HepG2 (cell line): ENCODE results near the gene NGB. TPM values are rescaled to one million over a fixed set of nuclear protein-coding genes. Genes with fewer than 3 reads are reported as not detected.

Source experiments
- ATAC-seq: fragments of 200-7000 bp; cut with Tn5 transposase; 3 replicates; pipeline ENCODE4 v1.9.1; 2020; ENCODE audit warnings: mild to moderate bottlenecking, moderate library complexity
- BruUV-seq: library from RNA; stranded (reverse); fragments of 400-500 nt; replicated peaks from 2 replicates; lab custom pipeline; 2021; lab: Mats Ljungman, UMichigan
- CTCF ChIA-PET: fragments of 300-600 bp; formaldehyde crosslinking; extraction: SDS; loops from one replicate; lab custom pipeline; 2021; ENCODE audit warnings: low total read pairs, inconsistent platforms, low intra/inter-chr PET ratio; lab: Yijun Ruan, JAX
- POLR2A ChIA-PET: fragments of 350-600 bp; sonication (Branson Sonifier 250); formaldehyde crosslinking; loops from one replicate; lab custom pipeline; 2020; ENCODE audit warnings: antibody characterized with exemption, inconsistent platforms; lab: Yijun Ruan, JAX
- DNase-seq: peaks from one replicate; pipeline ENCODE4 v3.0.0-alpha.2; 2015; ENCODE audit warnings: low spot score
- FAIRE-seq: peaks from 3 replicates; lab custom pipeline; 2011; peaks lifted over from hg19 to GRCh38; lab: Jason Lieb, UNC
- H2AFZ ChIP-seq: one replicate; pipeline ENCODE4 v1.6.1; 2011; ENCODE audit warnings: low read length, inconsistent platforms
- H3K27ac ChIP-seq: fragments of 300-600 bp; 3 replicates; pipeline ENCODE4 v1.8.0; 2011; ENCODE audit warnings: mixed run types, mild to moderate bottlenecking, mixed read lengths, low read length, inconsistent platforms; ENCODE audit not compliant: insufficient read depth; ENCODE audit errors: extremely low read length
- H3K27me3 ChIP-seq, 2 experiments: fragments of 200-600 bp in 1 of 2; 2 replicates in 1 of 2; 3 replicates in 1 of 2; pipeline versions ENCODE4 v1.6.0 to v1.8.0; 2011; ENCODE audit warnings: low read length in 2 of 2, mild to moderate bottlenecking in 2 of 2, moderate library complexity in 2 of 2, inconsistent platforms in 1 of 2; ENCODE audit not compliant: insufficient read depth in 2 of 2, control insufficient read depth in 1 of 2
- H3K36me3 ChIP-seq, 2 experiments: fragments of 200-600 bp in 1 of 2; replicated peaks in 1 of 2; 2 replicates in 1 of 2; 3 replicates in 1 of 2; pipeline versions ENCODE4 v1.5.1 to v1.8.0; 2011; ENCODE audit warnings: low read length in 2 of 2, inconsistent platforms in 1 of 2; ENCODE audit not compliant: insufficient read depth in 2 of 2, control insufficient read depth in 1 of 2
- H3K4me1 ChIP-seq: 2 replicates; pipeline ENCODE4 v1.5.1; 2012; ENCODE audit warnings: low read length, inconsistent platforms; ENCODE audit not compliant: insufficient read depth
- H3K4me2 ChIP-seq: 2 replicates; pipeline ENCODE4 v1.6.0; 2011; ENCODE audit warnings: low read depth, low read length, inconsistent platforms
- H3K4me3 ChIP-seq, 3 experiments: fragments of 200-600 bp in 1 of 3; sonication (generic), shearing (Covaris generic) in 1 of 3; replicated peaks in 1 of 3; 2 replicates each; pipeline ENCODE4 v1.5.1; 2011 to 2016; ENCODE audit warnings: low read length in 3 of 3, inconsistent platforms in 2 of 3, low read depth in 2 of 3, mild to moderate bottlenecking in 2 of 3, control low read depth in 1 of 3, mixed read lengths in 1 of 3; ENCODE audit not compliant: insufficient read depth in 1 of 3
- H3K79me2 ChIP-seq: one replicate; pipeline ENCODE4 v1.6.1; 2011; ENCODE audit warnings: low read length, inconsistent platforms; ENCODE audit not compliant: insufficient read depth
- H3K9ac ChIP-seq: 2 replicates; pipeline ENCODE4 v1.6.0; 2011; ENCODE audit warnings: mild to moderate bottlenecking, low read depth, low read length, inconsistent platforms; ENCODE audit not compliant: insufficient read depth
- H3K9me3 ChIP-seq: 2 replicates; pipeline ENCODE4 v1.5.1; 2012; ENCODE audit warnings: mild to moderate bottlenecking, low read length
- H4K20me1 ChIP-seq: 2 replicates; pipeline ENCODE4 v1.6.0; 2011; ENCODE audit warnings: inconsistent platforms, mild to moderate bottlenecking, low read length, moderate library complexity; ENCODE audit not compliant: insufficient read depth
- HOXD1 ChIP-seq: sonication (generic); formaldehyde crosslinking; IDR thresholded peaks from 2 replicates; pipeline ENCODE4 v1.5.0; 2020; ENCODE audit warnings: missing genetic modification reagents
- ZMYM4 ChIP-seq: sonication (generic); formaldehyde crosslinking; IDR thresholded peaks from 2 replicates; pipeline ENCODE4 v1.8.1; 2023; ENCODE audit warnings: mild to moderate bottlenecking, missing genetic modification reagents
- ZNF17 ChIP-seq: sonication (generic); formaldehyde crosslinking; IDR thresholded peaks from 2 replicates; pipeline ENCODE4 v1.5.0; 2020; ENCODE audit warnings: mild to moderate bottlenecking, missing genetic modification reagents
- ZNF839 ChIP-seq: sonication (generic); formaldehyde crosslinking; IDR thresholded peaks from 2 replicates; pipeline ENCODE4 v1.4.0; 2020; ENCODE audit warnings: missing genetic modification reagents, mild to moderate bottlenecking, borderline replicate concordance
- WGBS: methylation state at CpG from one replicate; pipeline ENCODE4 v1.1.6; 2017; ENCODE audit warnings: low lambda C conversion rate; 5-methylcytosine and 5-hydroxymethylcytosine counted together
- in situ Hi-C: cut with HindIII; loops from 2 replicates; pipeline ENCODE4 v1.10.0; 2017; ENCODE audit warnings: low pct_unique_long_range_greater_than_20kb; ENCODE audit not compliant: extremely low pct_ligation_motif_present
- intact Hi-C: fragments of 100-400 bp; cut with micrococcal nuclease; formaldehyde crosslinking; loops from one replicate; pipeline ENCODE4 v1.10.0; 2022; ENCODE audit not compliant: unreplicated experiment
- polyA plus RNA-seq, 8 experiments: library from polyadenylated mRNA; depleted of rRNA in 3 of 8; stranded (reverse) in 7 of 8; unstranded in 1 of 8; fragments of >200 nt; fragmentation: Illumina TruSeq in 4 of 8; extraction: Trizol in 4 of 8; gene quantifications; 2 replicates each; pipeline versions ENCODE4 v1.2.1 to v1.2.3, GENCODE V29; 2011 to 2016; ENCODE audit warnings: low read depth in 4 of 8, missing spikeins in 1 of 8, mixed read lengths in 1 of 8; ENCODE audit not compliant: insufficient read depth in 1 of 8
- total RNA-seq, 5 experiments: library from RNA; depleted of rRNA; stranded (reverse); fragments of >200 nt; fragmentation: Illumina TruSeq; extraction: Trizol; gene quantifications; 2 replicates each; pipeline ENCODE4 v1.2.3, GENCODE V29; 2016; ENCODE audit warnings: low read depth in 1 of 5
- TF ChIP-seq, protein P1 (sequence below): sonication (generic); formaldehyde crosslinking; IDR thresholded peaks from 2 replicates; pipeline ENCODE4 v1.5.0; 2020; ENCODE audit warnings: missing genetic modification reagents
- TF ChIP-seq, protein P2 (sequence below): sonication (generic); formaldehyde crosslinking; IDR thresholded peaks from 2 replicates; pipeline ENCODE4 v1.4.0; 2020; ENCODE audit warnings: low read depth, mild to moderate bottlenecking, missing genetic modification reagents
- TF ChIP-seq, protein P3 (sequence below): IDR thresholded peaks from 2 replicates; pipeline ENCODE4 v1.6.1; 2016; ENCODE audit warnings: low read depth, missing genetic modification reagents, missing compliant biosample characterization

Gene NGB
- total and polyA plus RNA-seq, 2 of the 13 experiments (the other 11 are each of a cell fraction or from before 2014, with no cell fraction given), result 0.04 TPM; not detected in 1

DNA sequence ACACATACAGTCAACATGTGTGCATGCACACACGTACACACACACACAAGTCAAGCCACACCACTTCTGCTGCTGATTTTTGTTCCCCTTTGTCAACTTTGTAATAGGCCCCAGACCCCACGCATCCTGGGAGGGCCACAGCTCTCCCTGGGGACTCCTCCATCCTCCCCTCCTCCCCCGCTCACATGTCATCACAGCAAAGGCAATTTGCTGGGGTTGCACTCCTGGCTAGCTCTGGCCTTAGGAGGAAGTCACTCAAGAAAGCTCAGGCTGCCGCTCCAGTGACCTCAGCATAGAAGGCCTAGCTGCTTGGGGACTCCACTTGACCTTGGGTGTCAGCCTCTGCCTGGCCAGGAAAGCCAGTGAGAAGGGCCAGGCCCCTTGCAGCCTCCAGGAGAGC is 27.2 kb downstream of the NGB start:
- no peak overlapping the region for H3K4me3 ChIP-seq
- 50% methylated on average over 4 of the region's 4 CpGs for WGBS
- no peaks in the 10 kb centered on the region for H3K4me1 ChIP-seq
- ChIA-PET CTCF (no interaction called here), POLR2A (no interaction called here)
- no peaks in the 10 kb centered on the region for H3K9me3 ChIP-seq
- no peaks in the 10 kb centered on the region for H4K20me1 ChIP-seq
- in situ Hi-C loops, result no loop called here
- ATAC-seq, result no peak
- 0 out of 5 replicates have a peak, but pooled peaks cover 0 to 1% of the 10 kb centered on the region in 2 experiments for H3K27me3 ChIP-seq
- H3K36me3 ChIP-seq, result no peaks in the 10 kb centered on the region
- no peak for FAIRE-seq
- intact Hi-C loops, result no loop called here
- DNase-seq, result no peak
- BruUV-seq, result no TSS peak
- H3K27ac ChIP-seq, result no peak overlapping the region
- no peak overlapping the region for H2AFZ ChIP-seq
- TF ChIP-seq, protein P1, sequence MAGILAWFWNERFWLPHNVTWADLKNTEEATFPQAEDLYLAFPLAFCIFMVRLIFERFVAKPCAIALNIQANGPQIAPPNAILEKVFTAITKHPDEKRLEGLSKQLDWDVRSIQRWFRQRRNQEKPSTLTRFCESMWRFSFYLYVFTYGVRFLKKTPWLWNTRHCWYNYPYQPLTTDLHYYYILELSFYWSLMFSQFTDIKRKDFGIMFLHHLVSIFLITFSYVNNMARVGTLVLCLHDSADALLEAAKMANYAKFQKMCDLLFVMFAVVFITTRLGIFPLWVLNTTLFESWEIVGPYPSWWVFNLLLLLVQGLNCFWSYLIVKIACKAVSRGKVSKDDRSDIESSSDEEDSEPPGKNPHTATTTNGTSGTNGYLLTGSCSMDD, result no peak
- TF ChIP-seq ZMYM4 (CRISPR knock-in tag), result no peak
- no peak for TF ChIP-seq ZNF839 (CRISPR knock-in tag)
- TF ChIP-seq, protein P2, sequence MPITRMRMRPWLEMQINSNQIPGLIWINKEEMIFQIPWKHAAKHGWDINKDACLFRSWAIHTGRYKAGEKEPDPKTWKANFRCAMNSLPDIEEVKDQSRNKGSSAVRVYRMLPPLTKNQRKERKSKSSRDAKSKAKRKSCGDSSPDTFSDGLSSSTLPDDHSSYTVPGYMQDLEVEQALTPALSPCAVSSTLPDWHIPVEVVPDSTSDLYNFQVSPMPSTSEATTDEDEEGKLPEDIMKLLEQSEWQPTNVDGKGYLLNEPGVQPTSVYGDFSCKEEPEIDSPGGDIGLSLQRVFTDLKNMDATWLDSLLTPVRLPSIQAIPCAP, result no peak
- no peak for TF ChIP-seq ZNF17 (CRISPR knock-in tag)
- TF ChIP-seq HOXD1, result no peak
- TF ChIP-seq, protein P3, sequence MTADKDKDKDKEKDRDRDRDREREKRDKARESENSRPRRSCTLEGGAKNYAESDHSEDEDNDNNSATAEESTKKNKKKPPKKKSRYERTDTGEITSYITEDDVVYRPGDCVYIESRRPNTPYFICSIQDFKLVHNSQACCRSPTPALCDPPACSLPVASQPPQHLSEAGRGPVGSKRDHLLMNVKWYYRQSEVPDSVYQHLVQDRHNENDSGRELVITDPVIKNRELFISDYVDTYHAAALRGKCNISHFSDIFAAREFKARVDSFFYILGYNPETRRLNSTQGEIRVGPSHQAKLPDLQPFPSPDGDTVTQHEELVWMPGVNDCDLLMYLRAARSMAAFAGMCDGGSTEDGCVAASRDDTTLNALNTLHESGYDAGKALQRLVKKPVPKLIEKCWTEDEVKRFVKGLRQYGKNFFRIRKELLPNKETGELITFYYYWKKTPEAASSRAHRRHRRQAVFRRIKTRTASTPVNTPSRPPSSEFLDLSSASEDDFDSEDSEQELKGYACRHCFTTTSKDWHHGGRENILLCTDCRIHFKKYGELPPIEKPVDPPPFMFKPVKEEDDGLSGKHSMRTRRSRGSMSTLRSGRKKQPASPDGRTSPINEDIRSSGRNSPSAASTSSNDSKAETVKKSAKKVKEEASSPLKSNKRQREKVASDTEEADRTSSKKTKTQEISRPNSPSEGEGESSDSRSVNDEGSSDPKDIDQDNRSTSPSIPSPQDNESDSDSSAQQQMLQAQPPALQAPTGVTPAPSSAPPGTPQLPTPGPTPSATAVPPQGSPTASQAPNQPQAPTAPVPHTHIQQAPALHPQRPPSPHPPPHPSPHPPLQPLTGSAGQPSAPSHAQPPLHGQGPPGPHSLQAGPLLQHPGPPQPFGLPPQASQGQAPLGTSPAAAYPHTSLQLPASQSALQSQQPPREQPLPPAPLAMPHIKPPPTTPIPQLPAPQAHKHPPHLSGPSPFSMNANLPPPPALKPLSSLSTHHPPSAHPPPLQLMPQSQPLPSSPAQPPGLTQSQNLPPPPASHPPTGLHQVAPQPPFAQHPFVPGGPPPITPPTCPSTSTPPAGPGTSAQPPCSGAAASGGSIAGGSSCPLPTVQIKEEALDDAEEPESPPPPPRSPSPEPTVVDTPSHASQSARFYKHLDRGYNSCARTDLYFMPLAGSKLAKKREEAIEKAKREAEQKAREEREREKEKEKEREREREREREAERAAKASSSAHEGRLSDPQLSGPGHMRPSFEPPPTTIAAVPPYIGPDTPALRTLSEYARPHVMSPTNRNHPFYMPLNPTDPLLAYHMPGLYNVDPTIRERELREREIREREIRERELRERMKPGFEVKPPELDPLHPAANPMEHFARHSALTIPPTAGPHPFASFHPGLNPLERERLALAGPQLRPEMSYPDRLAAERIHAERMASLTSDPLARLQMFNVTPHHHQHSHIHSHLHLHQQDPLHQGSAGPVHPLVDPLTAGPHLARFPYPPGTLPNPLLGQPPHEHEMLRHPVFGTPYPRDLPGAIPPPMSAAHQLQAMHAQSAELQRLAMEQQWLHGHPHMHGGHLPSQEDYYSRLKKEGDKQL (CRISPR knock-in tag), result no peak
- H3K79me2 ChIP-seq, result no peaks in the 10 kb centered on the region
- H3K4me2 ChIP-seq, result no peak overlapping the region
- no peak overlapping the region for H3K9ac ChIP-seq
